ENCODE measurements around the gene LRRC46.
A peak's percentile ranks its signal among the peaks of the same experiment; 100 is the strongest.

LRRC46 gene

DNA sequence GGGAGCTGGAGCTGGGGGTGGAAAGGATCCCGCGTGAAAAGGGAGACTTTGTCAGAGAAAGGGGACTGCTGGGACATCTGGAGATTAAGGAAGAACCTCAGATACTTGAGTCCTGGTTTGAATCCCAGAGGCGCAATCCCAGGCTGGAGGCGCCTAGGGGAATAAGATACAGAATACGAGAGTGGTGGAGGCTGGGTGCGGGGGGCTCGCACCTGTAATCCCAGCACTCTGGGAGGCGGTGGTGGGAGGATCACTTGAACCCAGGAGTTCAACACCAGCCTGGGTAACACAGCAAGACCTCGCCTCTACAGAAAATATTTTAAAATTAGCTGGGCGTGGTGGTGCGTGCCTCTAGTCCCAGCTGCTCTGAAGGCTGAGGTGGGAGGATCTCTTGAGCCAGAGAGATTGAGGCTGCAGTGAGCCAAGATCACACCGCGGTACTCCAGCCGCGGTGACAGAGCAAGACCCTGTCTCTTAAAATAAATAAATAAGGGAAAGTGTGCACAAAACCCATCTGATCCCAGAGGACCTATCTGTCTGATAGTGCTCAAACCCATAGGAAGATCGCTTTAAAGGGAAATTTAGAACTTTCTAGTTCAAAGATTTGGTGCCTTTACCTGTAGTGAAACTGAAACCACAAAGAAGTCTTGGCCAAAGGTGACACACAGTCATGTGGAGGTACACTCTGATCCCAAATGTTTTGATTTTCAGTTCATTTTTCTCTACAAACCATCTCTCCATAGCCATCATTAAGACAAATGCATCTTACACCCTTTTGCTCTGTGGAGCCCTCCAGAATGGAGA is 10.2 kb downstream of the LRRC46 start:
- no peaks in the 10 kb centered on the region for H3K9me3 ChIP-seq (ENCODE audit: control insufficient read depth, low read length)
- peak overlapping the region; percentile 49 for H3K27ac ChIP-seq (ENCODE audit: insufficient read depth, low read length, poor library complexity, severe bottlenecking)
- peaks cover 3% of the 10 kb centered on the region for H3K36me3 ChIP-seq (ENCODE audit: control insufficient read depth, insufficient read depth, low read length)
- peak overlapping the region; percentile 82 for H3K4me3 ChIP-seq (ENCODE audit: insufficient read depth, low read depth, low read length, poor library complexity, severe bottlenecking)
- H3K27me3 ChIP-seq (replicated peaks; ENCODE audit: control insufficient read depth, insufficient read depth, low read length, poor library complexity, severe bottlenecking): peaks cover 21% of the 10 kb centered on the region
- no peak for DNase-seq
- peaks cover 19% of the 10 kb centered on the region for H3K4me1 ChIP-seq (ENCODE audit: control insufficient read depth, insufficient read depth, low read length, poor library complexity, severe bottlenecking)

DNA sequence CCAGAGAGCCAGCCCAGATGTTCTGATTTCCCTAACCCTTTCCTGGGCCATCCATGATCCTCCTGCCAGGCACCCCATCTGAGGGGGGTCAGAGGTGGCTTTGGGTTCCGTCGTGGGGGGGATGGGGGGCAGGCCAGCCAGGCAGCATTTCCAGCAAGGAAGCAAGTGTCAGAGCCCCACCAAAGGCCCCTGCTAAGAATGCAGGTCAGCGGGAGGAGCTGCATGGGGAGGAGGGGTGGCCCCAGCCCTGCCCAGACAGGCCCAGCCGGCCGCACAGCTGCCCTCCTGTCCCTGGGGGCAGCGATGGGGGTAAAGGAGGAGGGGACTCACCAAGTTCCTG is 11.9 kb downstream of the LRRC46 start:
- Histone ChIP-seq H3K9me3 (ENCODE audit: control insufficient read depth, low read length) (no peaks in the 10 kb centered on the region), H3K36me3 (ENCODE audit: control insufficient read depth, insufficient read depth, low read length) (no peaks in the 10 kb centered on the region), H3K4me3 (ENCODE audit: insufficient read depth, low read depth, low read length, poor library complexity, severe bottlenecking) (no peak overlapping the region), H3K4me1 (ENCODE audit: control insufficient read depth, insufficient read depth, low read length, poor library complexity, severe bottlenecking) (peaks cover 29% of the 10 kb centered on the region), H3K27me3 (replicated peaks; ENCODE audit: control insufficient read depth, insufficient read depth, low read length, poor library complexity, severe bottlenecking) (peaks cover 37% of the 10 kb centered on the region), H3K27ac (ENCODE audit: insufficient read depth, low read length, poor library complexity, severe bottlenecking) (no peak overlapping the region)
- DNase-seq: no peak

DNA sequence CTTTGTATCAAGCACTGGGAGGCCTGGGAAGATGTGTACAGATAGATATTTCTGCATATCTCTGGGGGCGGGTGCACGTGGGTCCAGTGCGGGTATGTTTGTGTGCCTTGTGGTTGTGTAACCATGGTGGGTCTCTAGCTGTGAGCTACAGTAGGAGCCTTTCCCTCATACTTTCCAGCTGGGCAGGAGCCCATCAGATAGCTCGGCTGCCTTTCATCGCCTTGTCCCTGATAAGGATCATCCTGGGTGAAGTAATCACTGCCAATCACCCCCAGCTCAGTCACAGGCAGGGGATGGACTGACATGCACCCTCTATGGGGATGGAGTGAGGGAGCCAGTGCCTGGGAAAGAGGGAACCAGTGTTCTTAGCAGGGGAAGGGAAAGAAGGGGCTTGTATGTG is 12.8 kb downstream of the LRRC46 start:
- Histone ChIP-seq H3K36me3 (ENCODE audit: control insufficient read depth, insufficient read depth, low read length) (no peaks in the 10 kb centered on the region), H3K27me3 (replicated peaks; ENCODE audit: control insufficient read depth, insufficient read depth, low read length, poor library complexity, severe bottlenecking) (peaks cover 42% of the 10 kb centered on the region), H3K4me3 (ENCODE audit: insufficient read depth, low read depth, low read length, poor library complexity, severe bottlenecking) (no peak overlapping the region), H3K27ac (ENCODE audit: insufficient read depth, low read length, poor library complexity, severe bottlenecking) (no peak overlapping the region), H3K4me1 (ENCODE audit: control insufficient read depth, insufficient read depth, low read length, poor library complexity, severe bottlenecking) (peaks cover 29% of the 10 kb centered on the region), H3K9me3 (ENCODE audit: control insufficient read depth, low read length) (no peaks in the 10 kb centered on the region)
- no peak for DNase-seq

DNA sequence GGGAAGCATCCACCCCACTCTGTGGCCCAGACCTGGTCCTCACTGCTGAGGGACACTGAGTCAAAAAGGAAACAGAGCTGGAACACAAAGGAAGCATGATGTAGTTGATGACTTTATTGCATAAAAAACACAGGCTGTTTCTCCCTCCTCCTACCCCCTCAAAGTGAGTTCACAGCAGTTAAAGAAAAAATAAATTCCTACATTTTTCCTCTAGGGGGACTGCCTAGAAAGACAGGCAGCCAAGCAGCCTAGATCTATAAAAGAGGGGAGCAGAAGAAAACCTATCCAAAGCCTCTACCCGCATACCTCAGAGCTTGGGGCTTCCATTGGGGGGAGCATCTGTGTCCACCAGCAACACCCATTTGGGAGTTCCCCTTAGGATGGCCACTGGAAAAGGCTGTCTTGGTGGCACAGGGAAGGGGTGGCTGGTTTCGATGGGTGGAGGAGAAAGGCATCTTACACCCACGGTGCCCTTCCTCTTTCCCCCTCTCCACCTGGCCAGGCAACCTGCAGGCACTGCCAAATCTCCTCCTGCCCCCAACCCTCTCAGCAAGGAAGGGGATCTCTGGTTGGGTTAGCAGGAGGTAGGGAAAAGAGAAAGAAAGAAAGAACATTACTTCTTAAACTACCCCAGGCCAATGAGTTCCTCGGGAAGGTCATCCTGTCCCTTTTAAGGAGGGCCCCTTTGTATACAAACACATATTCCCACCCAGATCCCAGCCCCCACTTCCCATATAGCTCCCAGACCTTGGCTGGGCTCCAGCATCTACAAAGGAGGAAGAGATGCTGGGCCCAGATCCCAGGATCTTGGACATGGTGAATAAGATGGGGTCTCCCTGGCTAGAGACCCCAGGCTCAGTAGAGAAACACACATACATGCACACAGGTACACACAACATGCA is 13.6 kb downstream of the LRRC46 start:
- Histone ChIP-seq H3K4me3 (ENCODE audit: insufficient read depth, low read depth, low read length, poor library complexity, severe bottlenecking) (no peak overlapping the region), H3K27ac (ENCODE audit: insufficient read depth, low read length, poor library complexity, severe bottlenecking) (no peak overlapping the region), H3K27me3 (replicated peaks; ENCODE audit: control insufficient read depth, insufficient read depth, low read length, poor library complexity, severe bottlenecking) (peaks cover 51% of the 10 kb centered on the region), H3K36me3 (ENCODE audit: control insufficient read depth, insufficient read depth, low read length) (no peaks in the 10 kb centered on the region), H3K4me1 (ENCODE audit: control insufficient read depth, insufficient read depth, low read length, poor library complexity, severe bottlenecking) (peaks cover 31% of the 10 kb centered on the region), H3K9me3 (ENCODE audit: control insufficient read depth, low read length) (no peaks in the 10 kb centered on the region)
- no peak for DNase-seq

DNA sequence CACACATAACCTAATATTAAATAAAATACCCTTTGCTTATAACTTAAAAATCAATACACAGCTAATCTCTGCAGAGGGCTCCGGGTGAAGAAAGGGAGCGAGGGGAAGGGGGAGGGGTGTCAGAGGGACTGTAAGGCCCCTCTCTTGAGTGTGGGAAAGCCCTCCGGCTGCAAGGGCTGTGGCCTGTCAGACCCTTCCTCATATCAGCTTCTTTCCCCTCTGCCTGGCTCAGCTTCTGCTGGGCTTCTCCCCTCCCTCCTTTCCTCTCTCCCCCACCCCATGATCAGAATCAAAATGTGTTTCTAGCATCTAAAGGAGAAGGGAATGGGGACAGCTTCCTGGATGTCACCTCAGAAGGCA is 14.2 kb downstream of the LRRC46 start:
- no peaks in the 10 kb centered on the region for H3K9me3 ChIP-seq (ENCODE audit: control insufficient read depth, low read length)
- no peaks in the 10 kb centered on the region for H3K36me3 ChIP-seq (ENCODE audit: control insufficient read depth, insufficient read depth, low read length)
- no peak overlapping the region for H3K4me3 ChIP-seq (ENCODE audit: insufficient read depth, low read depth, low read length, poor library complexity, severe bottlenecking)
- DNase-seq: no peak
- H3K27me3 ChIP-seq (replicated peaks; ENCODE audit: control insufficient read depth, insufficient read depth, low read length, poor library complexity, severe bottlenecking): peaks cover 57% of the 10 kb centered on the region
- H3K4me1 ChIP-seq (ENCODE audit: control insufficient read depth, insufficient read depth, low read length, poor library complexity, severe bottlenecking): peaks cover 31% of the 10 kb centered on the region
- no peak overlapping the region for H3K27ac ChIP-seq (ENCODE audit: insufficient read depth, low read length, poor library complexity, severe bottlenecking)

DNA sequence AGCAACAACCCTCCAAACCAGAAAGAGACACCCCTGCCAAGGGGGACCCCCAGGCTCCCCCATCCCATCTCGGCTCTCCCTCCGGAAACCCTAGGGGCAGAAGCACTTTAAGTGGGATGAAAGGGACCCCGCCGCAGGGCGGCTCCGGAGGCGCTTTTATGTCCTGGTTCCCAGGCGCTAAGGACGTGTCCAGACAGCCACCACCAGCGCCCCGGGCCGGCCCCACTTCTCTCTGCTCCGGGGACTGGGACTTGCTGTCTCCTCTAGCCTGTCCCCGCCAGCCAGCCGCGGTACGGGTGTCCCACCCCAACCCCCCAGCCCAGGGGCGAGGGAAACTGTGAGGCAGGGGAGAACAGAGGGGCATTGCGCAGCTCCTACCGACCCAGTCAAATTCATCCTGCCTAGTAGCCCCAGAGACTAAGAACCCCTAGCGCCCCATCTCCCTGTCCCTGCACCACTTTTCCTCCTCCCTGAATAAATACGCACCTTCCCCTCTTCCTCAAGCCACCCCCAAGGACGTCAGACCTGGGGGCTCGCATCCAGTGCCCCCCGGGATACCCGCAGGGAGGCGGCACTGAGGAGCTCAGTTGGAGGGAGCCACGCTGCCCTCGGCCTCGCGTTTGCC is 15.4 kb downstream of the LRRC46 start:
- Histone ChIP-seq H3K27me3 (replicated peaks; ENCODE audit: control insufficient read depth, insufficient read depth, low read length, poor library complexity, severe bottlenecking) (peaks cover 65% of the 10 kb centered on the region), H3K27ac (ENCODE audit: insufficient read depth, low read length, poor library complexity, severe bottlenecking) (no peak overlapping the region), H3K9me3 (ENCODE audit: control insufficient read depth, low read length) (no peaks in the 10 kb centered on the region), H3K4me1 (ENCODE audit: control insufficient read depth, insufficient read depth, low read length, poor library complexity, severe bottlenecking) (peaks cover 31% of the 10 kb centered on the region), H3K36me3 (ENCODE audit: control insufficient read depth, insufficient read depth, low read length) (no peaks in the 10 kb centered on the region), H3K4me3 (ENCODE audit: insufficient read depth, low read depth, low read length, poor library complexity, severe bottlenecking) (no peak overlapping the region)
- DNase-seq: no peak

DNA sequence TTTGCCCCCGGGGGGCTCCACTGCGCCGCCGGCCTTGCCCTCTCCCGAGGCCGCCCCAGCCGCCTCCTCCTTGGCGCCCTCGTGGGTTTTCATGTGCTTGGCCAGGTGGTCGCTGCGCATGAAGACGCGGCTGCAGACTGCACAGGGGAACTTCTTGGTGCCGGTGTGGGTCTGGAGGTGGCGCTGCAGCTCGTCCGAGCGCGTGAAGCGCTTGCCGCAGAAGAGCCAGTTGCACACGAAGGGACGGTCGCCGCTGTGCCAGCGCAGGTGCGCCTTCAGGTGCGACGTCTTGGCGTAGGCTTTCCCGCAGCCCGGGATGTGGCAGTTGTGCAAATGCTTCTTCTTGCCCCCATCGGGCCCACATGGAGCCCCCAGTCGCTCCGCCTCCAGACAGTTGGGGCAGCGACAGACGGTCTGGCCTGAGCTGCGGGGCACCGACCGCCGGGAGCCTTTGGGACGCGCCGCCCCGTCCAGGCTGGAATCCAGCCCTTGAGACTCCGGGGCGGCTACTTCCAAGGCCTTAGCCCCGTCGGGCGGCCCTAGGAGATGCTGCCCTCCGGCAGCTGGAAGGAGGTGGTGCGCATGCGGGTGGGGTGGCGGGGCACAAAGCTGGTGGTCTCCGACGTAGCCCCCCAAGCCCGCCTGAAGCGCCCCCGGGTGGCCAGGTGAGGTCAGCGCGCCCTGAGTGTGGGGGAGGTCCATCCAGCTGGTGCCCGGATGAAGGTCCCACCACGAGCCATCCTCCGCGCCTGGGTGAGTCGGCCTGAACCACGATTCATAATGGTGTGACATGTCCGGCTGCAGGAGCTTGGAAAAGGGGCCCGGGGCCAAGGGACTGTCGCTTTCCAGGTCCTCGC is 16.1 kb downstream of the LRRC46 start:
- H3K4me3 ChIP-seq (ENCODE audit: insufficient read depth, low read depth, low read length, poor library complexity, severe bottlenecking): no peak overlapping the region
- DNase-seq: no peak
- peaks cover 35% of the 10 kb centered on the region for H3K4me1 ChIP-seq (ENCODE audit: control insufficient read depth, insufficient read depth, low read length, poor library complexity, severe bottlenecking)
- H3K27ac ChIP-seq (ENCODE audit: insufficient read depth, low read length, poor library complexity, severe bottlenecking): no peak overlapping the region
- no peaks in the 10 kb centered on the region for H3K9me3 ChIP-seq (ENCODE audit: control insufficient read depth, low read length)
- peaks cover 68% of the 10 kb centered on the region for H3K27me3 ChIP-seq (replicated peaks; ENCODE audit: control insufficient read depth, insufficient read depth, low read length, poor library complexity, severe bottlenecking)
- no peaks in the 10 kb centered on the region for H3K36me3 ChIP-seq (ENCODE audit: control insufficient read depth, insufficient read depth, low read length)

DNA sequence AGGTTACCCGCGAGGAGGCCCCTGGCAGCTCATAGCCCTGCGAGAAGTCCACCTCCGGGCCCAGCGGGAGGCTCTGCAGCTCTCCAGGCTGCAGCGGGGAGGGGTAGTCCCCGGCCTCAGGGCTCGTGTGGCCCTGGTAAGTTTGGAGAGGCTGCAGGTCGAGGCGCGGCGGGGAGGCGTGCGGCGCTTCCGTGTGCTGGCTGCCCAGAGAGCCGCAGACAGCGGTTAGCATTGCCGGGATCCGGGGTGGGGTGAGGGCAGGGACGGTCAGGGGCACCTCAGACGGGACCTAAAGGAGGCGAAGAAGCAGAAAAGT is 16.7 kb downstream of the LRRC46 start:
- peaks cover 33% of the 10 kb centered on the region for H3K4me1 ChIP-seq (ENCODE audit: control insufficient read depth, insufficient read depth, low read length, poor library complexity, severe bottlenecking)
- peaks cover 73% of the 10 kb centered on the region for H3K27me3 ChIP-seq (replicated peaks; ENCODE audit: control insufficient read depth, insufficient read depth, low read length, poor library complexity, severe bottlenecking)
- no peak overlapping the region for H3K27ac ChIP-seq (ENCODE audit: insufficient read depth, low read length, poor library complexity, severe bottlenecking)
- no peaks in the 10 kb centered on the region for H3K9me3 ChIP-seq (ENCODE audit: control insufficient read depth, low read length)
- no peak overlapping the region for H3K4me3 ChIP-seq (ENCODE audit: insufficient read depth, low read depth, low read length, poor library complexity, severe bottlenecking)
- no peak for DNase-seq
- no peaks in the 10 kb centered on the region for H3K36me3 ChIP-seq (ENCODE audit: control insufficient read depth, insufficient read depth, low read length)

DNA sequence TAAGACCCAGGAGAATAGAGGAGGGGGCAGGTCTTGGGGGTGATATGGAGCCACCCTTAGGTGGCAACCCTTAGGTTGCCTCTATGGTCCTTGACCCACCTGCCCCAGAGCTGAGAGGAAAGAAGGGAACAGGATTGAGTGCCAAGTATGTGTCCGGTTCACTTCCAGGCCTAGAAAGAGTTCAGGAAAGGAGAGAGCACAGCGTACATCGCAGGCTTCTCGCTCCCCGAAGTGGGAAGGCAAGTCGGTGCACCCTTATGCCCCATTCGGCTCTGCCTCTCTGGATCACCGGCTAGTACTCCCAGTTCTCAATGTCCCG is 18.9 kb downstream of the LRRC46 start:
- DNase-seq: no peak
- Histone ChIP-seq H3K4me3 (ENCODE audit: insufficient read depth, low read depth, low read length, poor library complexity, severe bottlenecking) (peak overlapping the region; percentile 42), H3K27ac (ENCODE audit: insufficient read depth, low read length, poor library complexity, severe bottlenecking) (no peak overlapping the region), H3K9me3 (ENCODE audit: control insufficient read depth, low read length) (no peaks in the 10 kb centered on the region), H3K4me1 (ENCODE audit: control insufficient read depth, insufficient read depth, low read length, poor library complexity, severe bottlenecking) (peaks cover 33% of the 10 kb centered on the region), H3K36me3 (ENCODE audit: control insufficient read depth, insufficient read depth, low read length) (no peaks in the 10 kb centered on the region), H3K27me3 (replicated peaks; ENCODE audit: control insufficient read depth, insufficient read depth, low read length, poor library complexity, severe bottlenecking) (peaks cover 64% of the 10 kb centered on the region)

All from effector memory CD4-positive, alpha-beta T cell (primary cell).